SW480 (cell line): ENCODE data around the gene CMC2.

Experiments used
- DNase-seq: peaks from one replicate; pipeline ENCODE4 v3.0.0-alpha.2; 2016; ENCODE audit warnings: low spot score

Gene CMC2

GRCh38 chr16:80973991-80974390 is 32.7 kb downstream of the CMC2 start:
- DNase-seq: no peak

DNA sequence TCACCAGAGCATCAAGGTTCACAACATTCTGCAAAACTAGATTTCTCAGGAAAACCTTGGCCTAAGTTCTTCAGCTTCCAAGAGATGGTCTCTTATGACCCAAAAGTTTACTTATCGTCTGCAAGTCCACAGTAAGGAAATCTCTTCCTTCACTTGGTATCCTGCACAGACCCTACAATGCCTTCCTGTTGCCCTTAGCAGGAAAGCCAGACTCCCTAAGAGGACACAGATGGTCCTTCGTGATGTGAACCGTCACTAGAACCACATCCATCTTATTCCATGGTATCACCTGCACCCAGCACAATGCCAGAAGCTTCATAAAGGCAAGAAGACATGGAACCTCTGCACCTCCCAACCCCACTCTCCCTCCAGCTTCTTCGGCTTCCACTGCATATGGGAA is 34.1 kb downstream of the CMC2 start:
- no peak for DNase-seq

- no peak for DNase-seq
These were observed 34.9 kb downstream of the CMC2 start for GRCh38 chr16:80971819-80972218.

- DNase-seq: no peak
These were observed 37.6 kb downstream of the CMC2 start for GRCh38 chr16:80969114-80969484.

DNA sequence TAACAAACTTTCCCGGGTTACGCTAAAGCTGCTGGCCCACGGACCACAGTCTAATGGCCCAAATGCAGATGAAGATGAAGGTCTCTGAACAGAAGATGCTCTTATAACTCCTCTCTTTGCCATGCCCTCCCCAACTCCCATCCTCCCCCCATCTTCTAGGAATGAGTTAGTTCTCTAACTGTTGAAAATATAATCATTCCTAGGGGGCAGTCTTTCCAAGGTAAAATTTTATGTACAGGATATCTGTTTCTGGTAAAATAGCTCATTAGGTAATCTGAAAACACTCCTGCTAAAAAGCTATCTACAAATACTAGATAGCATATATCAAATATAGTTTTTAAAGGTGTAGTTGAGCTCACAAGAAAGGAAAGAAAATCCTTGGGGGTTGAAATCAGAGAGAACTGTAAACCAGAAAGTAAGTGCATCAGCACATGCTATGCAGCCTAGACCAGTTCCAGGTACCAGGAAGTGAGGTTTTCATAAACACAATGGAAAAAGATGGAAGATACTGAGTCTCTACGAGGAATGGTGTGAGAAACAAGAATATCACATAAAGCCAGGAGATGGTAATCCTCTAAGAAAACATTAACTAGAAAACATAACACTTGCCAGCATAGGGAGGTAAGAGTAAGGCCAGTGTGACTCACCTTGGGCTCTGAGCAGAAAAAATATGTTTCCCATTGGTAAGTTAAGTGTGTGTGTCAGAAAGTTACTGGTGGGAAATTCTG is 38.1 kb downstream of the CMC2 start:
- DNase-seq: no peak

GRCh38 chr16:80966617-80967016 is 40.1 kb downstream of the CMC2 start:
- DNase-seq: no peak

DNA sequence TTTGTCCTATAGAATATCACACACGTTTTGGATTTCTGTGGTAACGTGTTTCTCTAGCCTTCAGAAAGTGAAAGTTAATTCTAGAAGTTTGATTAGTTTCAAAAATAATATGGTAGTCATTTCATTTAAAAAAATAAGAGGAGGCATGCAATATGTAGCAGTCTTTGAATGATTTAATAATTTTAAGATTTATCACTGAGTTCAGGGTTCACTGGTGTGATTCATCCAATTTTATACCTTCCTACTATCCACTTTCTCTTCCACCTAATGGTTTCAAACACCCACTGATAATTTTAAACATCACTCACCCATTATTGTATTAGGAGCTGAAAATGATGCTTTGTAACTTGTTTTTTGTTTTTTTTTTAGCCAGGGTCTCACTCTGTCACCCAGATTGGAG is 42.3 kb downstream of the CMC2 start:
- no peak for DNase-seq

DNA sequence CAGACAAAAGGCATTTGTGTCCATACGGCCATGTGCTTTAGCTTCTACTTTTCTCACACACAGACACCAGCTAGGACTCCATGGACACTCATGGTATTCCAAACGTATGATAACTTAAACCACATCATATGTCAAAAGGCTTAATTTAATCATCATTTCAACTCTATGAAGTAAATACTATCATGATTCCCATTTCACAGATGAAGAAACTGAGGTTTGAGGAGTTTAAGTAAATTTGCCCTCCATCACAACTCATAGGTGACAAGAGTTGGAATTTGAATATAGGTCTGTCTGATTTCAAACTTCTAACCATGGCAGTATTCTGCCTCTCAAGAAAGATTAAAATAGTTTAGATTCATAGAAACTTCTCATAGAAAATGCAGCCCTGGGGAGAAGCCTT is 43.8 kb downstream of the CMC2 start:
- DNase-seq: no peak

DNA sequence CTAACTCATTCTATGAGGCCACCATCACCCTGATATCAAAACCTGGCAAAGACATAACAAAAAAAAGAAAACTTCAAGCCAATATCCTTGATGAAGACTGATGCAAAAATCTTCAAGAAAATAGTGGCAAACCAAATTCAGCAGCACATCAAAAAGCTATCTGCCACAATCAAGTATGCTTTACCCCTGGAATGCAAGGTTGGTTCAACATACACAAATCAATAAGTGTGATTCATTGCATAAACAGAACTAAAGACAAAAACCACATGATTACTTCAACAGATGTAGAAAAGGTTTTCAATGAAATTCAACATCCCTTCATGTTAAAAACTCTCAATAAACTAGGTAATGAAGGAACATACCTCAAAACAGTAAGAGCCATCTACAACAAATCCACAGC is 48.4 kb downstream of the CMC2 start:
- DNase-seq: no peak

- no peak for DNase-seq
These were observed 51.7 kb downstream of the CMC2 start for GRCh38 chr16:80954985-80955384.

GRCh38 chr16:80948886-80949493 is 57.7 kb downstream of the CMC2 start:
- DNase-seq: peak; percentile 13

GRCh38 chr16:80947708-80948625 is 58.7 kb downstream of the CMC2 start:
- DNase-seq: peak; percentile 25

- no peak for DNase-seq
These were observed 59.4 kb downstream of the CMC2 start for GRCh38 chr16:80947239-80947638.

- no peak for DNase-seq
These were observed 60.2 kb downstream of the CMC2 start for GRCh38 chr16:80946481-80946880.

- no peak for DNase-seq
These were observed 66.4 kb downstream of the CMC2 start for GRCh38 chr16:80940069-80940856.

- DNase-seq: no peak
These were observed 67.8 kb downstream of the CMC2 start for GRCh38 chr16:80938879-80939260.

- DNase-seq: peak; percentile 20
These were observed 68.4 kb downstream of the CMC2 start for GRCh38 chr16:80938004-80938878.

- DNase-seq: no peak
These were observed 70.3 kb downstream of the CMC2 start for GRCh38 chr16:80936410-80936809.

- DNase-seq: no peak
These were observed 71.0 kb downstream of the CMC2 start for GRCh38 chr16:80935691-80936090.

- peak; percentile 18 for DNase-seq
These were observed 74.0 kb downstream of the CMC2 start for GRCh38 chr16:80932708-80933095.
